GM19023 (cell line): ENCODE measurements around the gene MSI2.
"Not testable (repeated sequence)": the region's sequence is repeated elsewhere in the genome, so short reads cannot be mapped to it uniquely, and the experiment has no call there.

ENCODE experiments used
- ATAC-seq: cut with Tn5 transposase; IDR thresholded peaks from one replicate; pipeline ENCODE4 v1.9.1; 2021; ENCODE audit warnings: mild to moderate bottlenecking, moderate library complexity; ENCODE audit not compliant: unreplicated experiment

The MSI2 gene

GRCh38 chr17:57490890-57491289, 234.6 kb downstream of the MSI2 start:
- no peak for ATAC-seq

GRCh38 chr17:57493171-57493570, 236.8 kb downstream of the MSI2 start:
- no peak for ATAC-seq

GRCh38 chr17:57493625-57494024, 237.3 kb downstream of the MSI2 start:
- no peak for ATAC-seq

- ATAC-seq, result no peak
Observed at GRCh38 chr17:57494443-57494842, 238.1 kb downstream of the MSI2 start.

- ATAC-seq, result no peak
Observed at GRCh38 chr17:57495771-57496170, 239.4 kb downstream of the MSI2 start.

- ATAC-seq, result no peak
Observed at GRCh38 chr17:57496382-57496781, 240.1 kb downstream of the MSI2 start.

- ATAC-seq, result no peak
Observed at GRCh38 chr17:57498443-57498842, 242.1 kb downstream of the MSI2 start.

GRCh38 chr17:57499221-57499620, 242.9 kb downstream of the MSI2 start:
- ATAC-seq, result not testable (repeated sequence)

- no peak for ATAC-seq
Observed at GRCh38 chr17:57499648-57500049, 243.3 kb downstream of the MSI2 start.

- no peak for ATAC-seq
Observed at GRCh38 chr17:57501016-57501415, 244.7 kb downstream of the MSI2 start.

GRCh38 chr17:57502022-57502421, 245.7 kb downstream of the MSI2 start:
- ATAC-seq, result no peak

- ATAC-seq, result no peak
Observed at GRCh38 chr17:57502811-57503241, 246.5 kb downstream of the MSI2 start.

- ATAC-seq, result no peak
Observed at GRCh38 chr17:57504208-57504607, 247.9 kb downstream of the MSI2 start.

GRCh38 chr17:57505841-57506773, 249.8 kb downstream of the MSI2 start:
- ATAC-seq, result no peak

GRCh38 chr17:57506774-57507127, 250.4 kb downstream of the MSI2 start:
- no peak for ATAC-seq

GRCh38 chr17:57507828-57508227, 251.5 kb downstream of the MSI2 start:
- ATAC-seq, result no peak

GRCh38 chr17:57508671-57509070, 252.3 kb downstream of the MSI2 start:
- ATAC-seq, result no peak

- ATAC-seq, result no peak
Observed at GRCh38 chr17:57511475-57512123, 255.3 kb downstream of the MSI2 start.

GRCh38 chr17:57512258-57512657, 255.9 kb downstream of the MSI2 start:
- no peak for ATAC-seq

GRCh38 chr17:57512691-57513090, 256.4 kb downstream of the MSI2 start:
- ATAC-seq, result no peak

- no peak for ATAC-seq
Observed at GRCh38 chr17:57513569-57513968, 257.2 kb downstream of the MSI2 start.

- no peak for ATAC-seq
Observed at GRCh38 chr17:57514614-57515013, 258.3 kb downstream of the MSI2 start.
